ENCODE measurements around the gene MAP2K7.

DNA sequence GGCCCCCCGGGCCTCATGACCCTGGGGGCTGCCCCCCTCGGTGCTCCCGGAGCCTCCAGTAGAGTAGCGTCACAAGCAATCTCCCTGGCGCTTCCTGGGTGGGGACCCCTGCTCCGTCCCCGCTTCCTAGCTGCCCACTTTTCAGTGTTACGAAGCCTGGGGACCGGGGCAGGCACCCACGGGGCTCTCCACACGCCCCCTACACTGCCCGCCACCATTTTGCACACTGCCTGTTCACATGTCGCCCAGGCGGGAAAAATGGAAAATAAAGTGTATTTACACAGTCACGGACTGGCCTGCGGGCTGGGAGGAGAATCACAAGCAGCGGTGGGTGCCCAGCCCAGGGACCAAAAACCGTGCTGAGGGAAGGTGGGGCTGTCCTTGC lies 39.0 kb upstream of the MAP2K7 start:
- TF ChIP-seq CTCF (tag by site-specific recombination; IDR thresholded peaks at IDR 0.05) (no peak), ZNF202 (tag by site-specific recombination; IDR thresholded peaks at IDR 0.05; ENCODE audit: borderline replicate concordance) (no peak), ZXDB (tag by site-specific recombination; IDR thresholded peaks at IDR 0.05) (no peak)
- TF ChIP-seq, protein P1, sequence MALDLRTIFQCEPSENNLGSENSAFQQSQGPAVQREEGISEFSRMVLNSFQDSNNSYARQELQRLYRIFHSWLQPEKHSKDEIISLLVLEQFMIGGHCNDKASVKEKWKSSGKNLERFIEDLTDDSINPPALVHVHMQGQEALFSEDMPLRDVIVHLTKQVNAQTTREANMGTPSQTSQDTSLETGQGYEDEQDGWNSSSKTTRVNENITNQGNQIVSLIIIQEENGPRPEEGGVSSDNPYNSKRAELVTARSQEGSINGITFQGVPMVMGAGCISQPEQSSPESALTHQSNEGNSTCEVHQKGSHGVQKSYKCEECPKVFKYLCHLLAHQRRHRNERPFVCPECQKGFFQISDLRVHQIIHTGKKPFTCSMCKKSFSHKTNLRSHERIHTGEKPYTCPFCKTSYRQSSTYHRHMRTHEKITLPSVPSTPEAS (tag by site-specific recombination; IDR thresholded peaks at IDR 0.05) = no peak
- TF ChIP-seq, protein P2, sequence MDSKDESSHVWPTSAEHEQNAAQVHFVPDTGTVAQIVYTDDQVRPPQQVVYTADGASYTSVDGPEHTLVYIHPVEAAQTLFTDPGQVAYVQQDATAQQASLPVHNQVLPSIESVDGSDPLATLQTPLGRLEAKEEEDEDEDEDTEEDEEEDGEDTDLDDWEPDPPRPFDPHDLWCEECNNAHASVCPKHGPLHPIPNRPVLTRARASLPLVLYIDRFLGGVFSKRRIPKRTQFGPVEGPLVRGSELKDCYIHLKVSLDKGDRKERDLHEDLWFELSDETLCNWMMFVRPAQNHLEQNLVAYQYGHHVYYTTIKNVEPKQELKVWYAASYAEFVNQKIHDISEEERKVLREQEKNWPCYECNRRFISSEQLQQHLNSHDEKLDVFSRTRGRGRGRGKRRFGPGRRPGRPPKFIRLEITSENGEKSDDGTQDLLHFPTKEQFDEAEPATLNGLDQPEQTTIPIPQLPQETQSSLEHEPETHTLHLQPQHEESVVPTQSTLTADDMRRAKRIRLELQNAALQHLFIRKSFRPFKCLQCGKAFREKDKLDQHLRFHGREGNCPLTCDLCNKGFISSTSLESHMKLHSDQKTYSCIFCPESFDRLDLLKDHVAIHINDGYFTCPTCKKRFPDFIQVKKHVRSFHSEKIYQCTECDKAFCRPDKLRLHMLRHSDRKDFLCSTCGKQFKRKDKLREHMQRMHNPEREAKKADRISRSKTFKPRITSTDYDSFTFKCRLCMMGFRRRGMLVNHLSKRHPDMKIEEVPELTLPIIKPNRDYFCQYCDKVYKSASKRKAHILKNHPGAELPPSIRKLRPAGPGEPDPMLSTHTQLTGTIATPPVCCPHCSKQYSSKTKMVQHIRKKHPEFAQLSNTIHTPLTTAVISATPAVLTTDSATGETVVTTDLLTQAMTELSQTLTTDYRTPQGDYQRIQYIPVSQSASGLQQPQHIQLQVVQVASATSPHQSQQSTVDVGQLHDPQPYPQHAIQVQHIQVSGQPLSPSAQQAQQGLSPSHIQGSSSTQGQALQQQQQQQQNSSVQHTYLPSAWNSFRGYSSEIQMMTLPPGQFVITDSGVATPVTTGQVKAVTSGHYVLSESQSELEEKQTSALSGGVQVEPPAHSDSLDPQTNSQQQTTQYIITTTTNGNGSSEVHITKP (tag by site-specific recombination; IDR thresholded peaks at IDR 0.05) = no peak

All from HEK293 (cell line).